SK-N-MC (cell line): ENCODE results near the gene UQCC5.

Experiments
- DNase-seq: peaks from one replicate; pipeline ENCODE4 v3.0.0-alpha.2; 2011; ENCODE audit warnings: low read depth, low spot score
- H3K27ac ChIP-seq: fragments of 200-600 bp; sonication (generic); 2 replicates; pipeline ENCODE4 v1.5.1; 2016; ENCODE audit warnings: mixed run types
- H3K36me3 ChIP-seq: fragments of 200-600 bp; sonication (generic); 2 replicates; pipeline ENCODE4 v1.6.1; 2017; ENCODE audit warnings: antibody characterized with exemption, low read length, mixed read lengths; ENCODE audit not compliant: insufficient read depth
- H3K4me3 ChIP-seq: fragments of 200-600 bp; sonication (generic); 2 replicates; pipeline ENCODE4 v1.5.1; 2016
- H3K9ac ChIP-seq: fragments of 200-600 bp; sonication (generic); 2 replicates; pipeline ENCODE4 v1.8.0; 2017; ENCODE audit warnings: mixed run types, mixed read lengths; ENCODE audit not compliant: insufficient read length
- H3K9me3 ChIP-seq: fragments of 200-600 bp; sonication (generic); 2 replicates; pipeline ENCODE4 v1.6.1; 2017; ENCODE audit warnings: low read depth, mild to moderate bottlenecking, antibody characterized with exemption, low read length, moderate library complexity, mixed read lengths
- EZH2 ChIP-seq: fragments of 200-600 bp; sonication (generic); IDR thresholded peaks from one replicate; pipeline ENCODE4 v1.6.1; 2017; ENCODE audit warnings: antibody characterized with exemption
- FOXP2 ChIP-seq: optimal IDR thresholded peaks from 2 replicates; pipeline ENCODE3; 2011; ENCODE audit warnings: mild to moderate bottlenecking, moderate library complexity; ENCODE audit not compliant: insufficient read depth; ENCODE audit errors: extremely low read length, control extremely low read depth
- POLR2AphosphoS5 ChIP-seq: IDR thresholded peaks from 2 replicates; pipeline ENCODE4 v1.6.1; 2012; ENCODE audit warnings: mild to moderate bottlenecking, low read depth, low read length, borderline replicate concordance

Gene UQCC5, protein sequence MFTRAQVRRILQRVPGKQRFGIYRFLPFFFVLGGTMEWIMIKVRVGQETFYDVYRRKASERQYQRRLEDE

DNA sequence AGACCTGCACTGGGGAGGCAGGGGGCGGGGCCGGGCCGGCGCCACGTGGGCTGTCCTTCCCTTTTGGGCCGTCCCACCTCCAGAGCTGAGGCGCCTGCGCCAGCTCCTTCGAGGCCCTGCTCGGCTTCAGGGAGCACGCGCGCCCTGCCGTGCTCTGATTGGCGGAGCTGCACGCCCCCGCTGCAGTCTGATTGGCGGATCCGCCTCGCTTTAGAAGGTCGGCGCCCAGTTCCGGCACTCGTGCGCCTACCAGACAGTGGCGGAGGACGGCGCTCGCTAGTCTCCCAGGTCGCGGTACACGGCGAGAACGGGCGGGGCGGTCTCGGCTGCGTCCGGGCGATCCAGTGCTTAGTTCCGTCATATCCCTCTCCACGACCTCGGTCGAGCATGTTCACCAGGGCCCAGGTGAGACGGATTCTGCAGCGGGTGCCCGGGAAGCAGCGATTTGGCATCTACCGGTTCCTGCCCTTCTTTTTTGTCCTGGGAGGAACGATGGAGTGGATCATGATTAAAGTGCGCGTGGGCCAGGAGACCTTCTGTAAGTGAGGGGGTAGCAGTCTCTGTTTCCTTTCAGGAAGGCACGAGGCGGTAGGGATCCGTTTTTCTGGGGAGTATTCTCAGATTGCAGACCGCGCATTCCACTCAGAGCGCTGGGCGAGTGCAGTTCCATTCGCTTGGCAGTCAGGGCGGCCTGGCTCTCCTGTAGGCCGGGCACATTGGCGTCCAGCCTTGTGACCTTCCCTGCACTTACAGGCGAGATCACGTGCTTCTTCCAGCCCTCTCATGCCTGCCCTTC, at the start of gene UQCC5:
Gene UQCC5 (plus strand): TSS at position 237 of the 796 bp plus-strand sequence. CDS start 151 bp downstream, at position 388.
- no peaks in the 10 kb centered on the region for H3K9me3 ChIP-seq
- TF ChIP-seq POLR2AphosphoS5 (peak; percentile 99), FOXP2 (no peak), EZH2 (no peak)
- H3K27ac ChIP-seq = no peak within 1 kb of the TSS
- peak within 1 kb of the TSS; percentile 85 for H3K4me3 ChIP-seq
- H3K36me3 ChIP-seq = no peaks in the 10 kb centered on the region
- H3K9ac ChIP-seq = peak within 1 kb of the TSS; percentile 87
- peak; percentile 45 for DNase-seq

DNA sequence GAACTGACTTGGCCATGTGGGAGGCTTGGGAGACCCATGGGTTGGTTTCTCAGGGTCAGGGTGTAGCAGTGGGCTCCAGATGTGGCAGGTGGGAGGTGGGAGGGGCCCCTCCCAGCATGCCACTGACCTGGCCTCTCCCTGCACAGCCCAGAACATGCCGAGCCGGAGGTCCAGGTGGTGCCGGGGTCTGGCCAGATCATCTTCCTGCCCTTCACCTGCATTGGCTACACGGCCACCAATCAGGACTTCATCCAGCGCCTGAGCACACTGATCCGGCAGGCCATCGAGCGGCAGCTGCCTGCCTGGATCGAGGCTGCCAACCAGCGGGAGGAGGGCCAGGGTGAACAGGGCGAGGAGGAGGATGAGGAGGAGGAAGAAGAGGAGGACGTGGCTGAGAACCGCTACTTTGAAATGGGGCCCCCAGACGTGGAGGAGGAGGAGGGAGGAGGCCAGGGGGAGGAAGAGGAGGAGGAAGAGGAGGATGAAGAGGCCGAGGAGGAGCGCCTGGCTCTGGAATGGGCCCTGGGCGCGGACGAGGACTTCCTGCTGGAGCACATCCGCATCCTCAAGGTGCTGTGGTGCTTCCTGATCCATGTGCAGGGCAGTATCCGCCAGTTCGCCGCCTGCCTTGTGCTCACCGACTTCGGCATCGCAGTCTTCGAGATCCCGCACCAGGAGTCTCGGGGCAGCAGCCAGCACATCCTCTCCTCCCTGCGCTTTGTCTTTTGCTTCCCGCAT, 49.2 kb upstream of the UQCC5 start:
- no peaks in the 10 kb centered on the region for H3K36me3 ChIP-seq
- H3K9me3 ChIP-seq = no peaks in the 10 kb centered on the region
- no peak overlapping the region for H3K9ac ChIP-seq
- no peak for TF ChIP-seq POLR2AphosphoS5
- TF ChIP-seq EZH2 = no peak
- no peak for TF ChIP-seq FOXP2
- no peak overlapping the region for H3K27ac ChIP-seq
- H3K4me3 ChIP-seq = no peak overlapping the region
- no peak for DNase-seq

DNA sequence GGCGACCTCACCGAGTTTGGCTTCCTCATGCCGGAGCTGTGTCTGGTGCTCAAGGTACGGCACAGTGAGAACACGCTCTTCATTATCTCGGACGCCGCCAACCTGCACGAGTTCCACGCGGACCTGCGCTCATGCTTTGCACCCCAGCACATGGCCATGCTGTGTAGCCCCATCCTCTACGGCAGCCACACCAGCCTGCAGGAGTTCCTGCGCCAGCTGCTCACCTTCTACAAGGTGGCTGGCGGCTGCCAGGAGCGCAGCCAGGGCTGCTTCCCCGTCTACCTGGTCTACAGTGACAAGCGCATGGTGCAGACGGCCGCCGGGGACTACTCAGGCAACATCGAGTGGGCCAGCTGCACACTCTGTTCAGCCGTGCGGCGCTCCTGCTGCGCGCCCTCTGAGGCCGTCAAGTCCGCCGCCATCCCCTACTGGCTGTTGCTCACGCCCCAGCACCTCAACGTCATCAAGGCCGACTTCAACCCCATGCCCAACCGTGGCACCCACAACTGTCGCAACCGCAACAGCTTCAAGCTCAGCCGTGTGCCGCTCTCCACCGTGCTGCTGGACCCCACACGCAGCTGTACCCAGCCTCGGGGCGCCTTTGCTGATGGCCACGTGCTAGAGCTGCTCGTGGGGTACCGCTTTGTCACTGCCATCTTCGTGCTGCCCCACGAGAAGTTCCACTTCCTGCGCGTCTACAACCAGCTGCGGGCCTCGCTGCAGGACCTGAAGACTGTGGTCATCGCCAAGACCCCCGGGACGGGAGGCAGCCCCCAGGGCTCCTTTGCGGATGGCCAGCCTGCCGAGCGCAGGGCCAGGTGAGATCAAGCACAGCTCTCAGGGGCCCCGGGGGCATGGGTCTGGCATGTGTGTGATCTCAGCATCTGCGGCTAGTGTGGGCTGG, 48.4 kb upstream of the UQCC5 start:
- no peaks in the 10 kb centered on the region for H3K9me3 ChIP-seq
- no peak overlapping the region for H3K9ac ChIP-seq
- TF ChIP-seq EZH2 = no peak
- DNase-seq = no peak
- H3K27ac ChIP-seq = no peak overlapping the region
- no peak overlapping the region for H3K4me3 ChIP-seq
- no peaks in the 10 kb centered on the region for H3K36me3 ChIP-seq

DNA sequence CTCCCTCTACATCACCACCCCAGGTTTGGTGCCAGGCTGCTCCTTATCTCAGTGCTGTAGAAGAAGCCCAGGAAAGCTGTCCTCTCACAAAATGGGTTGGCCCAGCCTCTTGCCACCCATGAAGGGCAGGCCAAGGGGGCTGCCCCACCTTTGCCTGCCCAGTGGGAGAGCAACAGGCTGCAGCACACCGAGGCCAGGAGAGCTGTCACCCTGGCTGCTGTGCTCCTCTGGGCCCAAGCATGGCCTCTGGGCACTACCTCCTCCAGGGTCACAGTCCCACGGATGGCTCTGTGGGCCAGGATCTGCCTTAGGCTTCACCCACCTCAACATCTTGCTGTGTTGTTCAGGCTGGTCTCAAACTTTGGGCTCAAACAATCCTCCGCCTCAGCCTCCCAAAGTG, 47.7 kb upstream of the UQCC5 start:
- Histone ChIP-seq H3K36me3 (no peaks in the 10 kb centered on the region), H3K27ac (no peak overlapping the region), H3K9me3 (no peaks in the 10 kb centered on the region), H3K4me3 (no peak overlapping the region), H3K9ac (no peak overlapping the region)
- no peak for DNase-seq
- TF ChIP-seq EZH2 (no peak), FOXP2 (no peak), POLR2AphosphoS5 (no peak)

DNA sequence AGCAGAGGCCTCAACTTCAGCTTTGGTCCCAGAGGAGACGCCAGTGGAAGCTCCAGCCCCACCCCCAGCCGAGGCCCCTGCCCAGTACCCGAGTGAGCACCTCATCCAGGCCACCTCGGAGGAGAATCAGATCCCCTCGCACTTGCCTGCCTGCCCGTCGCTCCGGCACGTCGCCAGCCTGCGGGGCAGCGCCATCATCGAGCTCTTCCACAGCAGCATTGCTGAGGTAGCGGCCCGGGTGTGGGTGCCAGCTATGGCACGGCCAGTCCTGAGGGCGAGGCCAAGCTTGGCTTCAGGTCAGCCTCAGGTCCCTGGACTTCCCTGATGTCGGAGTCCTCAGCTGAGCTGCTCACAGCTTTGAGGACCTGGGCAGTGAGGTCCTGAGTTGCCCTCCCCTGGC, 47.0 kb upstream of the UQCC5 start:
- H3K4me3 ChIP-seq = no peak overlapping the region
- no peaks in the 10 kb centered on the region for H3K36me3 ChIP-seq
- H3K27ac ChIP-seq = no peak overlapping the region
- TF ChIP-seq FOXP2 (no peak), EZH2 (no peak)
- no peaks in the 10 kb centered on the region for H3K9me3 ChIP-seq
- DNase-seq = no peak
- H3K9ac ChIP-seq = no peak overlapping the region

DNA sequence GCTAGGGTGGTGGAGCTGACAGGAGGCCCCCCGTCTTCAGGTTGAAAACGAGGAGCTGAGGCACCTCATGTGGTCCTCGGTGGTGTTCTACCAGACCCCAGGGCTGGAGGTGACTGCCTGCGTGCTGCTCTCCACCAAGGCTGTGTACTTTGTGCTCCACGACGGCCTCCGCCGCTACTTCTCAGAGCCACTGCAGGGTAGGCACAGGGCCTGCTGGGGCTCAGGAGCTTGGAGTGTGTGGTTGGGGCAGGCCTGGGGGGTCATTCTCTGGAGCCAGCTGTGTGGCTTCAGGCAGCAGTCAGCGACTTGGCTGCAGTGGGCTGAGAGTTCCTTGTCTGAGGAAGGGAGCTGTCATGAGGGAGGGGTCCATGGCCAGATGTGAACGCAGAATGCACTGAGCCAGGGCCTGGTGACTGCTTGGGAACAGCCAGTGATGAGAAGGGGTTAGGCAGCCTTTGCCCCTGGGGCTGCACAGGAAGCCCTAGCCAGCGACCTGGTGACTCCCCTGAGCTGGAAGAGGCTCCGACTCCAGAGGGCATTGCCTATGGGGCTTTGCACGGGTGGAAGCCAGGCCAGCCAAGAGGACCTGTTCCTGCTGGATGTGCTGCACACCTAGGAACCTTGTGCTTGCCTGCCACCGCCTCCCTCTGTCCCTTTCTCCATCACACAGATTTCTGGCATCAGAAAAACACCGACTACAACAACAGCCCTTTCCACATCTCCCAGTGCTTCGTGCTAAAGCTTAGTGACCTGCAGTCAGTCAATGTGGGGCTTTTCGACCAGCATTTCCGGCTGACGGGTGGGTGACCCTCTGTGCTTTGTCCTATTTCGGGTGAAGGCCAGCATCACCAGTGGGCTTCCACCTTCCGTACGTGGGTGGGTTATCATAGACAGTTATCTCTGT, 46.1 kb upstream of the UQCC5 start:
- DNase-seq = no peak
- Histone ChIP-seq H3K9ac (no peak overlapping the region), H3K4me3 (no peak overlapping the region), H3K9me3 (no peaks in the 10 kb centered on the region), H3K27ac (no peak overlapping the region), H3K36me3 (no peaks in the 10 kb centered on the region)
- TF ChIP-seq FOXP2 (no peak), POLR2AphosphoS5 (no peak), EZH2 (no peak)

DNA sequence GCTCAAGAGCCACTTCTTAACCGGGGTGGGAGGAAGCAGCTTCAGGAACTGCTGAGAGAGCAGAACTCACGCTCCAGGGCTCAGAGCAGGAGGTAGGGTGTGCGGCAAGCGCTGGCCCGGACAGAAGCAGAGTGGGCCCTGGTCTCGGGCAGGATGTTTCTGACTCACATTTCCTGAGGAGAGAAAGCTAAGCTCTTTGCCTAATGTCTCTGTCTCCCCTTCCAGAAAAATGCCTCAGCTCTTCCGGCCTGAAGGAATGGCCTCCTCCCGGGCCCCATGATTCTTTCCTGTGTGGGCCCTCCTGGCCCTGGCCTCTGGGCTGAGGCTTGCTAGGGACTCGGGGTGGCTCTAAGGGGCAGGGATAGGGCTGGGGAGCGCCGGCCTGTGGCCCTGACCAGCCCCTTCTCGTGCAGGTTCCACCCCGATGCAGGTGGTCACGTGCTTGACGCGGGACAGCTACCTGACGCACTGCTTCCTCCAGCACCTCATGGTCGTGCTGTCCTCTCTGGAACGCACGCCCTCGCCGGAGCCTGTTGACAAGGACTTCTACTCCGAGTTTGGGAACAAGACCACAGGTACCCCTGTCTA, 45.4 kb upstream of the UQCC5 start:
- no peaks in the 10 kb centered on the region for H3K36me3 ChIP-seq
- no peak overlapping the region for H3K9ac ChIP-seq
- no peak for DNase-seq
- TF ChIP-seq EZH2 (no peak), POLR2AphosphoS5 (no peak), FOXP2 (no peak)
- no peak overlapping the region for H3K4me3 ChIP-seq
- no peaks in the 10 kb centered on the region for H3K9me3 ChIP-seq
- H3K27ac ChIP-seq = no peak overlapping the region
